Testis (tissue), 3 donors: ENCODE measurements around the gene LHX5. TPM values are rescaled to one million over a fixed set of nuclear protein-coding genes. Genes with fewer than 3 reads are reported as not detected.

Experiments used
- DNase-seq: peaks from one replicate; pipeline ENCODE4 v3.0.0-alpha.2; 2019
- H3K27ac ChIP-seq, 2 donors: fragments of 200-600 bp; sonication (generic); one replicate each; pipeline ENCODE4 v1.5.1; 2019
- H3K27me3 ChIP-seq: fragments of 200-600 bp; sonication (generic); one replicate; pipeline ENCODE4 v1.5.1; 2019
- H3K36me3 ChIP-seq: fragments of 200-600 bp; sonication (generic); one replicate; pipeline ENCODE4 v1.5.1; 2017; ENCODE audit warnings: low read depth; ENCODE audit errors: missing control alignments
- H3K4me1 ChIP-seq: fragments of 200-600 bp; sonication (generic); one replicate; pipeline ENCODE4 v1.5.1; 2019
- H3K4me3 ChIP-seq, 2 donors: fragments of 200-600 bp; sonication (generic); one replicate each; pipeline ENCODE4 v1.5.1; 2017 to 2019
- H3K9me3 ChIP-seq: fragments of 200-600 bp; sonication (generic); one replicate; pipeline ENCODE4 v1.5.1; 2017
- CTCF ChIP-seq, 3 experiments: fragments of 450-650 bp in 2 of 3; fragments of 200-600 bp in 1 of 3; sonication (generic) in 1 of 3; IDR thresholded peaks; one replicate each; pipeline ENCODE4 v1.5.1; 2016 to 2019; ENCODE audit warnings: antibody characterized with exemption in 3 of 3, mild to moderate bottlenecking in 2 of 3, moderate library complexity in 1 of 3
- POLR2A ChIP-seq: fragments of 450-650 bp; IDR thresholded peaks from one replicate; pipeline ENCODE4 v1.6.1; 2017; ENCODE audit warnings: antibody characterized with exemption, mild to moderate bottlenecking, moderate library complexity
- WGBS, 2 donors: methylation state at CpG; one replicate each; pipeline ENCODE4 v1.1.5; 2018; 5-methylcytosine and 5-hydroxymethylcytosine counted together
- intact Hi-C: fragments of 100-400 bp; cut with DNase I; formaldehyde crosslinking; loops from one replicate; pipeline ENCODE4 v1.15.1; 2023; ENCODE audit warnings: low total_unique reads
- polyA plus RNA-seq: library from polyadenylated mRNA; stranded (reverse); fragments of 350-450 nt; fragmentation: Illumina TruSeq; extraction: RNeasy Lipid Tissue Mini Kit (QIAGEN cat#74804); gene quantifications from one replicate; pipeline ENCODE4 v1.2.3, GENCODE V29; 2014; ENCODE audit warnings: low read depth, low replicate concordance; ENCODE audit not compliant: insufficient read depth
- total RNA-seq, 2 donors: library from RNA; depleted of rRNA; stranded (reverse); fragments of >200 nt; gene quantifications; one replicate each; pipeline ENCODE4 v1.2.3, GENCODE V29; 2016

The LHX5 gene
- total and polyA plus RNA-seq, 3 donors from 2014 or later = 0.11 to 0.12 TPM; not detected in 1

- no peak for DNase-seq
- no peaks in the 10 kb centered on the region for H3K36me3 ChIP-seq
- no peak for TF ChIP-seq CTCF (IDR thresholded peaks at IDR 0.05)
- H3K4me3 ChIP-seq = no peak overlapping the region
- no peaks in the 10 kb centered on the region for H3K27me3 ChIP-seq
- 75 to 90% methylated on average over 2 of the region's 2 CpGs for WGBS, 2 donors
- H3K9me3 ChIP-seq = no peaks in the 10 kb centered on the region
- intact Hi-C loops = no loop called here
- no peak overlapping the region for H3K27ac ChIP-seq
- no peaks in the 10 kb centered on the region for H3K4me1 ChIP-seq
Observed at GRCh38 chr12:113506867-113507266, 35.2 kb upstream of the LHX5 start.

GRCh38 chr12:113505941-113506340, 34.3 kb upstream of the LHX5 start:
- DNase-seq = no peak
- Histone ChIP-seq H3K27me3 (no peaks in the 10 kb centered on the region), H3K36me3 (no peaks in the 10 kb centered on the region), H3K27ac (no peak overlapping the region), H3K9me3 (no peaks in the 10 kb centered on the region), H3K4me3 (no peak overlapping the region), H3K4me1 (no peaks in the 10 kb centered on the region)
- TF ChIP-seq CTCF (IDR thresholded peaks at IDR 0.05) (no peak), POLR2A (no peak)
- WGBS, 2 donors = 54 to 64% methylated on average over 7 of the region's 7 CpGs
- intact Hi-C loops = no loop called here

GRCh38 chr12:113504917-113505316, 33.2 kb upstream of the LHX5 start:
- no peaks in the 10 kb centered on the region for H3K27me3 ChIP-seq
- H3K27ac ChIP-seq = no peak overlapping the region
- H3K9me3 ChIP-seq = no peaks in the 10 kb centered on the region
- intact Hi-C loops = no loop called here
- H3K4me1 ChIP-seq = no peaks in the 10 kb centered on the region
- no peak for DNase-seq
- 86 to 91% methylated on average over 8 of the region's 8 CpGs for WGBS, 2 donors
- TF ChIP-seq CTCF (IDR thresholded peaks at IDR 0.05) (no peak), POLR2A (no peak)
- no peak overlapping the region for H3K4me3 ChIP-seq
- H3K36me3 ChIP-seq = no peaks in the 10 kb centered on the region

- no peaks in the 10 kb centered on the region for H3K4me1 ChIP-seq
- DNase-seq = no peak
- no peaks in the 10 kb centered on the region for H3K27me3 ChIP-seq
- TF ChIP-seq CTCF (IDR thresholded peaks at IDR 0.05) = no peak
- TF ChIP-seq POLR2A = no peak
- H3K4me3 ChIP-seq = no peak overlapping the region
- H3K9me3 ChIP-seq = no peaks in the 10 kb centered on the region
- H3K36me3 ChIP-seq = no peaks in the 10 kb centered on the region
- no peak overlapping the region for H3K27ac ChIP-seq
- intact Hi-C loops = no loop called here
- 28 to 31% methylated on average over 8 to 9 of the region's 9 CpGs for WGBS, 2 donors
Observed at GRCh38 chr12:113500782-113501311, 29.2 kb upstream of the LHX5 start.

GRCh38 chr12:113500306-113500675, 28.6 kb upstream of the LHX5 start:
- Histone ChIP-seq H3K4me3 (no peak overlapping the region), H3K27me3 (no peaks in the 10 kb centered on the region), H3K27ac (no peak overlapping the region), H3K9me3 (no peaks in the 10 kb centered on the region), H3K36me3 (no peaks in the 10 kb centered on the region), H3K4me1 (no peaks in the 10 kb centered on the region)
- no peak for DNase-seq
- WGBS, 2 donors = 15 to 24% methylated on average over 8 of the region's 8 CpGs
- TF ChIP-seq POLR2A (no peak), CTCF (IDR thresholded peaks at IDR 0.05) (no peak)
- intact Hi-C loops = no loop called here
